Measurements from ENCODE around the gene CDC42EP1.

DNA sequence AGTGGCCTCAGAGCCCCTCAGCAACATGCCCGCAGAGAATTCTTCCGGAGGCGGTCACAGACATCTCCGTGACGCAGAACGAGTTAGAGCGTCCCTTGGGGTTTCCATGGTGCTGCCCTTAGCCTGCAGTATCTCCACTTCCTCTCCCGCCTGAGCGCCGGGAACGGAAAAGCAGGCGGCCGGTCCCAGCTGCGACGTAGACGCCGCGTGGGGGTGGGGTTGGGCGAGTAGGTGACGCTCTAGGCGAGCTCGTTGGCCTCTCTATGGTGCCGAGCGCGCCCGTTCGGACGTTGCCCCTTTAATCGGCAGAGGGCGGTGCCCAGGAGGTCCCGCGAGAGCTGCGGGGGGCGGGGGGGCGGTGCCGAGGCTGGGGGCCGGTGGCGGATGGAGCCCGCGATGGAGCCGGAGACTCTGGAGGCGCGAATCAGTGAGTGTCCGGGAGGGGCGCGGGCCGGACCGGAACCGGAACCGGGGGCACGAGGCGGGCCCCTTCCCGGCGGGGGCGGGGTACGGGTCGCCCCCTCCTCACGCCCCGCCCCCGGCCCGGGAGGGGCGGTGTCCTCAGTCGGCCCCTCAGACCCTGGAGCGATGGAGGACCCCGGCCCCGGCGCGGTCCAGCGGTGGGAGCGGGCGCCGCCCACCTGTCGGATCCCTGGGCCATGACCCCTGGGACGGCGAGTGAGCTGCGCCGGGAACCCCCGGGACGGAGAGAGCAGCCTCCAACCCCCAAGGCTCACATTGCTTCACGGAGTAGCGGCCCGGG lies 48.4 kb downstream of the CDC42EP1 start, which contains the start of gene GGA1:
- no peak for TF ChIP-seq CTCF (IDR thresholded peaks at IDR 0.05; ENCODE audit: extremely low read depth in 1 of 2, insufficient read depth in 1 of 2, low read depth in 1 of 2, low read length in 2 of 2)
- TF ChIP-seq GATA2 (IDR thresholded peaks at IDR 0.05; ENCODE audit: insufficient read depth, insufficient read length, low read depth, low read length) = no peak
- no peak for TF ChIP-seq EZH2 (IDR thresholded peaks at IDR 0.05; ENCODE audit: borderline replicate concordance, low read depth, low read length, severe bottlenecking)

All from endothelial cell of umbilical vein (primary cell).